ENCODE data around the gene SLC5A12.

SLC5A12 gene, protein sequence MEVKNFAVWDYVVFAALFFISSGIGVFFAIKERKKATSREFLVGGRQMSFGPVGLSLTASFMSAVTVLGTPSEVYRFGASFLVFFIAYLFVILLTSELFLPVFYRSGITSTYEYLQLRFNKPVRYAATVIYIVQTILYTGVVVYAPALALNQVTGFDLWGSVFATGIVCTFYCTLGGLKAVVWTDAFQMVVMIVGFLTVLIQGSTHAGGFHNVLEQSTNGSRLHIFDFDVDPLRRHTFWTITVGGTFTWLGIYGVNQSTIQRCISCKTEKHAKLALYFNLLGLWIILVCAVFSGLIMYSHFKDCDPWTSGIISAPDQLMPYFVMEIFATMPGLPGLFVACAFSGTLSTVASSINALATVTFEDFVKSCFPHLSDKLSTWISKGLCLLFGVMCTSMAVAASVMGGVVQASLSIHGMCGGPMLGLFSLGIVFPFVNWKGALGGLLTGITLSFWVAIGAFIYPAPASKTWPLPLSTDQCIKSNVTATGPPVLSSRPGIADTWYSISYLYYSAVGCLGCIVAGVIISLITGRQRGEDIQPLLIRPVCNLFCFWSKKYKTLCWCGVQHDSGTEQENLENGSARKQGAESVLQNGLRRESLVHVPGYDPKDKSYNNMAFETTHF

GRCh38 chr11:26721948-26722475, at the start of gene SLC5A12:
Gene SLC5A12 (minus strand): TSS chr11:26722060. CDS start chr11:26721714, 346 bp downstream.
- no peak for DNase-seq

DNA sequence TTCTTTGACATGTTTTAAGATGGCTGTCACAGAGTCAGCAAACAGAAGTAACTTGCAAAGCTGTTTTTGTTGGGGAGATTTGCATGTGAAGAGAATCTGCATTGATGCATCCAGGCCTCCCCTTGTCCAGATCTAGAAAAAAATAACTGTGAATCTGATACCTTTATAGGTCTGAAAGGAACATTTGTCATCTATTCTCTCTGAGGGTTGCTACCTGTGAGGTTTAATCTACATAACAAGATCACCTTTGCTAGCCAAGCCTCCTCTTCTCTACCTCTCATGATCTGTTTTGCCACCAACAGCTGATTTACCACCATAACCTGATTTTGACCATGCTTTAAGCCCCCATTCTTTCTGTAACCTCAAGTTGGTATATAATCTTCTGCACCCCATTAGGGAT, 47.2 kb upstream of the SLC5A12 start:
- DNase-seq = no peak

- no peak for DNase-seq
These were observed 45.2 kb upstream of the SLC5A12 start for GRCh38 chr11:26767060-26767459.

GRCh38 chr11:26765323-26765722, 43.5 kb upstream of the SLC5A12 start:
- DNase-seq = no peak

DNA sequence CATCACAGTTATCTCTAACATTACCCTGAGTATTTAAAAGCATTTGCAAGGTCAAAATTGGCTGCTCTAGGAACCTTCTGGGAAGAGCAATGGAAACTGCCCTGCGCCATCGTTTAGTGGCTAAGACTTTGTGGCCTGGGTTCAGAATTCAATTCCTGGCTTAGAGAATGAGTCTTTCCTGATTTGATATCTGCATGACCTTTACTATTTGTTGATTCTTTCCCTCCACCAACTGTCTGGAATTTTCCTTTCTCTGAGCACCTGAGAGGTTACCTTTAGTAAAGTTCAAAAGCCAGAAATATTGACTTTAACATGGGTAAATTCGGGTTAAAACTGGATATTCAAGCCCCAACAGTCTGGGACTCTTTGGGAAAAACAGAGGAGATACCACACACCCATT, 43.0 kb upstream of the SLC5A12 start:
- DNase-seq = no peak

DNA sequence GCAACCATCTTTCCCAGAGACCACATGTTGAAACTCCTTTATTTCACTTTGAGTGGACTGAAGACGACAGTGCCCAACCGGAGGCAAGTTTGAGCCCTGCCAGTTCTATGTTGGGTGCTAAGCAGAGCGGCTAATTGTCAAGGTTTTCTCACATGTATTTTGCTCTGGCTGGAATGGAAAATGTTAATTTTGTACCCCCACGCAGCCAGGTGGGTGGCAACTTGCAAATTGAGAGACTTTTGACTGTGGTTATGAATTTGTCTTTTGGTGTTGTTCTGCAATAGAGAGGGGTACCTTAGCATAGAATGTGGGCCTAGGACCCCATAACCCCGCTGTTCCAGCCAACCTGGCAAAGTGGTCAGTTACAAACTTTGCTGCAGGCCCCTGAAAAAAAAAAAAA, 42.5 kb upstream of the SLC5A12 start:
- DNase-seq = no peak

- DNase-seq = no peak
These were observed 40.2 kb upstream of the SLC5A12 start for GRCh38 chr11:26762089-26762488.

GRCh38 chr11:26761361-26761809, 39.5 kb upstream of the SLC5A12 start:
- no peak for DNase-seq

DNA sequence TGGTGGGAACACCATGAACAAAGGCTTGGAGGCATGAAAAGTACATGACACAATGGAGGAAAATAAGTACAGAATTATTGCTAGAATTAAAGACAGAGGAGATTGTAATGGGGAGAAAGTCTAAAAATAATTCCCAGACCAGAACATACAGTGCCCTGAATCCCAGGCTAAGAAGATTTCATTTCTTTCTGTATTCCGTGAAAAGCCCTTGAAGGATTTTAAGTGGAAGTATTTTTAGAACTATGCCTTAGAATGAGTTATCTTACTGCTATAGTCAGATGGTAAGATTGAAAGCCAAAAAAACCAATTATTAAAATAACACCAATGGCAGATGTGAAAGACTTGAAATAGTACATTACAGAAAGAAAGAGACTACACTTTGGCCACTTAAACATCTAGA, 36.1 kb upstream of the SLC5A12 start:
- no peak for DNase-seq

DNA sequence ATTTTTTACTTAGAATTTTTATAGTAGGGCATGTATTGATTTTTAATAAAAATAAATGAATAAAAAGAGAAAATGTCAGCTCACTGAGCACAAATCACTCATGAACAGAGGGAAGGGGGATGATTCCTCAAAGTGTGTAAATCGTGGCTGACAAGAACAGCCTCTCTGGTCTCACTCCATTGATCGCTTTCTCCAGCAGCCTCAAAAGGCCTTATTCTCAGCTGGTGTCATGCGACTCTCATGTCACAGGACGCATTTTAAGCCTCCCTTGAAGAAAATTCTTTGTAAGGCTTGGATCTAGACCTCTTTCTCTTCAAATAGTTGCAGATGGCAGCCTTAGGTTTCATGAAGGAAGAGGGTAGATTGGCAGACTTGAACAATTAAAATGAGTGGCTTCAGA, 33.9 kb upstream of the SLC5A12 start:
- no peak for DNase-seq

GRCh38 chr11:26753723-26754504, 32.1 kb upstream of the SLC5A12 start:
- DNase-seq = peak in 1 of 2 experiments; percentile 32

DNA sequence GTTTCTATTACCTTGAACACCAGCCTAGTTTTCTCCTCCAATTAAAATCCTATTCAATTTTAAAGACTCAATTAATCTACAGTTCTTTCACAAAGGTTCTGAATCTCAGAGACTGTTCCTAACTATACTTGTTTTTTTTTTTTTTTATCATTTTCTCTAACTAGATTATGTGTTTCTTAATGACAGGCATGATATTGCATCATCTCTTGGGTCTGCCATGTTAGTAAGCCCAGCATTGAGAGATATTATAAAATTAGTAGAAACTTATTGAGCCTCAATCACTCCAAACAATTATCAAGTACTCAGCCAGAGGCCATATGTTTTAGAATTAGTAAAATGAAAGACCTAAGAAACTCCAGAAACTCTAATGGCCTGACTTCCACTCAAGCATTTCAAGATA, 28.1 kb upstream of the SLC5A12 start:
- no peak for DNase-seq

- no peak for DNase-seq
These were observed 21.8 kb upstream of the SLC5A12 start for GRCh38 chr11:26743622-26744021.

GRCh38 chr11:26742966-26743365, 21.1 kb upstream of the SLC5A12 start:
- DNase-seq = no peak

- no peak for DNase-seq
These were observed 19.2 kb upstream of the SLC5A12 start for GRCh38 chr11:26741036-26741435.

GRCh38 chr11:26739366-26740073, 17.7 kb upstream of the SLC5A12 start:
- DNase-seq = no peak

DNA sequence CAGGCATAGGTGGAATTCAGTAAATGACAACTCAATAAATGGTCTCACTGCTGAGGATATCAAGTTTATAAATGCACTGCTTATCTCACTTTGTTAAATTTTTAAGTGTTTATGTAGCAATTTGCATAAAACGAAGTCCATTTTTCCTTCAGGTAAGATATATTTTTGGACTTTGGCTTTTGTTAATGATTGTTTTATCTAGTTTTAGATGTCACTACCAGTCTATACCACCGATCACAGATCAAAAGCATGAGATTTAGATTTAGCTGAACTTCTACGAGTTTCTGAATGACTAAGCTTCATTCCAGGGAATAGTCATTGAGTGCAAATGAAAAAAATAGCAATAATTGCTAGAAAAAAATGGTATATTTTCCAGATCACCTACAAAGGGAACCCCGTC, 12.8 kb upstream of the SLC5A12 start:
- no peak for DNase-seq

DNA sequence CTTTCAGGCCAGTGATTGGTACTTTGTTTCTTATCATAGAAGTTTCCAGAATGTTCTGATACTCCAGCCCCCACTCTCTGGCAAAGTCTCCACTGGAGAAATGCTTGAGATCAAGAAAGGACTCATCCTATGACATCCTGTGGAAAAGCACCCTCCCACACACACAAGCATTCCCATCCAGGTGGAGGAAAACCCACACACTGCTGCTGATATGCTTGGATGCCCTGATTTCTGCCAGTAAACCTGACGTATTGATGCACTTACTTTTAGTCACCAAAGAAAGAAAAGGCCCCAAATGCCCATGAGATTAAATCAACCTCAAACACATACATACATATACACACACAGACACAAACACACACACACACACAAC, 9.2 kb upstream of the SLC5A12 start:
- no peak for DNase-seq

GRCh38 chr11:26730414-26731083, 8.7 kb upstream of the SLC5A12 start:
- DNase-seq = no peak

GRCh38 chr11:26729284-26729683, 7.4 kb upstream of the SLC5A12 start:
- DNase-seq = no peak

GRCh38 chr11:26726960-26727359, 5.1 kb upstream of the SLC5A12 start:
- DNase-seq = no peak

DNA sequence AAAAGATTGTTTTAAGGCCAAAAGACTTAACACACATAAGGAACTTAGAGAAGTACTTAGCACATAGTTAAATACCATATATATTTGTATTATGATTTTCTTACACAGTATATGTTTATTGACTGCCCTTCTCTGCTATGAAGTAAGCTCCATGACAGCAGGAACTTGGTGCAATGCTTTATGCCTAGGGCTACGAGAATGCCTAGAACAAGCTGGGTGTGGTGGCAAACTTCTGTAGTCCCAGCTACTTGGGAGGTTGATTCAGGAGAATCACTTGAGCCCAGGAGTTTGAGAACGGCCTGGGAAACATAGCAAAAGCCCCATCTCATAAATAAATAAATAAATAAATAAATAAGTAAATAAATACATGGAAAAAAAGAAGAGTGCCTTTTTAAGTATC, 1.9 kb downstream of the SLC5A12 start:
- no peak for DNase-seq

All from SW 1271 (cell line).